GDM1 (cell line): ENCODE measurements around the gene NOPCHAP1.
"Not testable (repeated sequence)": the region's sequence is repeated elsewhere in the genome, so short reads cannot be mapped to it uniquely, and the experiment has no call there.

ENCODE experiments used
- DNase-seq: peaks from one replicate; lab custom pipeline; 2025; lab: John Stamatoyannopoulos, UW

Gene NOPCHAP1

GRCh38 chr12:104986022-104986941 is at the start of gene NOPCHAP1:
NOPCHAP1 (plus strand) TSS chr12:104986316; CDS start chr12:104986353, 37 bp downstream.
- peak; percentile 83 for DNase-seq

GRCh38 chr12:104938371-104938770 is 47.7 kb upstream of the NOPCHAP1 start:
- DNase-seq = no peak

- DNase-seq = no peak
These were observed 47.0 kb upstream of the NOPCHAP1 start for GRCh38 chr12:104939089-104939488.

- no peak for DNase-seq
These were observed 44.7 kb upstream of the NOPCHAP1 start for GRCh38 chr12:104941454-104941853.

DNA sequence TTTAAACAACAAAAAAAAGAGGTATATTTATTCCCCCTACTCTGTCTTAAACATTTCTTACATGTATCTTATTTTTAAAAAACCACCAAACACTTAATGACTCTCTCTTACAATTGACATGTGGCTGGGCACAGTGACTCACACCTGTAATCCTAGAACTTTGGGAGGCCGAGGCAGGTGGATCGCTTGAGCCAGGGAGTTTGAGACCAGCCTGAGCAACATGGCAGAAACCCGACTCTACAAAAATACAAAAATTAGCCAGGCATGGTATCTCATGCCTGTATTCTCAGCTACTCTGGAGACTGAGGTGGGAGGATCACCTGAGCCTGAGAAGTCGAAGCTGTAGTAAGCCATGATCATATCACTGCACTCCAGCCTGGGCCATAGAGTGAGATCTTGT is 44.0 kb upstream of the NOPCHAP1 start:
- DNase-seq = no peak

DNA sequence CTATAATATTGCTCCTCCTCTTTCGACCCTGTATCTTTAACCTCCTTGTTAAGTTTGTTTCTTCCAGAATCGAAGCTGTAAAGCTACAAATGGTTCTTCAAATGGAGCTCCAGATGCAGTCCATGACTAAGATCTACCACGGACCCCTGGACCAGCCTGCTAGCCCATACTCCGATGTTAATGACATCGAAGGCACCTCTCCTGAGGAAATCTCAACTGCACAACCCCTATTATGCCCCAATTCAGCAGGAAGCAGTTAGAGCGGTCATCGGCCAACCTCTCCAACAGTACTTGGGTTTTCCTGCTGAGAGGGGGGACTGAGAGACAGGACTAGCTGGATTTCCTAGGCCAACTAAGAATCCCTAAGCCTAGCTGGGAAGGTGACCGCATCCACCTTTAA is 42.7 kb upstream of the NOPCHAP1 start:
- DNase-seq = not testable (repeated sequence)

- no peak for DNase-seq
These were observed 41.9 kb upstream of the NOPCHAP1 start for GRCh38 chr12:104944252-104944651.

DNA sequence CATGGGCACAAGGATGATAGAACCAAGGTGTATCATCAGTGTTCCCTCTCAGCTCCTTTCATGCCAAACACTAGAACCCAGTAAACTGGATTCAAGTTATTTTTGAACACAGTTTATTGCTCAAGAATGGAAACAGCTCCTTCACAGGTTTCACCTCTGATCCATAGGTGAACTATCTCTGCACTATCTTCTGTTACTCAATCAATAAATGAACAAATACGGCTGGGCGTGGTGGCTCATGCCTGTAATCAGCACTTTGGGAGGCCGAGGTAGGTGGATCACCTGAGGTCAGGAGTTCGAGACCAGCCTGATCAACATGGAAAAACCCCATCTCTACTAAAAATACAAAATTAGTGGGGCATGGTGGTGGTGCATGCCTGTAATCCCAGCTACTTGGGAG is 37.4 kb upstream of the NOPCHAP1 start:
- DNase-seq = not testable (repeated sequence)

DNA sequence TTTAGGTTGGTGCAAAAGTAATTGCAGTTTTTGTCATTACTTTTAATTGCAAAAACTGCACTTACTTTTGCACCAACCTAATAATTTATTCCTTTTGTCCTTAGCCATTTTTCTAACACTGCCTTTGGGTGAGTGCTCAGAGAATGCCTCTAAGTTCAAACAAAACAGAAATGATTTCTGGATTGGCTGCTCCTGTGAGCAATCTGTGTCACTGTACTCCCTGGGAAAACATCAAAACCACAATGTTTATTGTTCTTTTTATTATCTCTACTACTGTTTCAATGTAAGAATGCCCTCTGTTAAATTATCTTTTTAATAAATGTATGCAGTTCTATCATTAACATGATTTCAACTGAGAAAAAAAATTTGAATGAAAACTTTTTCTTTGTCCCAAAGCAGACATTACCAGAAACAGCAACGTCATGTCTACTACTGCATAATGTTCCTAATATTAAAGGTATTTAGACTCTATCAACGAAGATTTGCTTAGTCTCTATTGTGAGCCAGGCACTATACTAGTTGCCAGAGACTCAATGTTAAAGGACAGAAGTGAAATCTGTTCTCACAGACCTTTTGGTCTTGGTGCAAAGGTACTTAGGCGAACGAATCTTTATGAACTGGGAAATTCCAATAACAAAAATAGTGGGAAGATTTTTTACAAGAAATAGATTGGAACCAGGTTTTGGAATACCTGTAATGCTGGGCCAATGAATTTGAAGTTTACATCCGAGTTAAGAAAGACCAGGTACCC is 34.2 kb upstream of the NOPCHAP1 start:
- no peak for DNase-seq

DNA sequence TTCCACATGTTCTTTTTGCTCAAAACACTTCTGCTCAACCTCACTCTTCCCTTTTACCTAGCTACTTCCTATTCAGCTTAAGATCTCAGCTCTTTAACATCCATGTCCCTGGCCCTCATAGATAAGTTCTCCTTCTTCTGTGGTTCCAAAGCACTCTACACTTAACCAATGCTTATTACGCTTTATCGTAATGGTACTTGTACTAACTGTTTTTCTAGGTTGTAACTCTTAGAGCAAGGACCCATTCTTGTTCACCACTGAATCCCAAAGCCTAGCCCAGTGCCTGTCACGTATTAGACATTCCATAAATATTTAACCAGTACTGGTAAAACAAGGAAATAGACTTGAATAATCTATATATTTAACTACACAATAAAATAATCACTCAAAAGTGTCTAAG is 33.3 kb upstream of the NOPCHAP1 start:
- no peak for DNase-seq

GRCh38 chr12:104953323-104953722 is 32.8 kb upstream of the NOPCHAP1 start:
- DNase-seq = no peak

DNA sequence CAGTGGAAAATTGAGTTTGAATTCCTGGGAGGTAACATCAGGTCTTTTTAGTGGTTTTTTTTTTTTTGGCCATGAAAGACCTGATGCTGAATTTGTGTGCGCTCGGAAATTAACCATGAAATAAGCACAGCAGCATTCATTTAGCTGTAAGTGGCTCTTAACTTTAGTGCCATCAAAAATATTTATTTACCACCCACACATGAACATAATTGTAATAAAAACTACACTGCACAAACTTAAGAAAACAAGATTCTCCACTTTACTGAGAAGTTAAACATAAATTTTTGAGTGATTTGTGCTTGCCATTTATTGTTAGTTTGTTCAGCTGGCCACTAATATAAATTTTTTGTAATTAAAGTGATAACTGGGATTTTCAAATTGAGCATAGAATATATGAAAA is 30.4 kb upstream of the NOPCHAP1 start:
- DNase-seq = no peak

- DNase-seq = no peak
These were observed 29.0 kb upstream of the NOPCHAP1 start for GRCh38 chr12:104956870-104957718.

GRCh38 chr12:104957719-104958000 is 28.5 kb upstream of the NOPCHAP1 start:
- DNase-seq = no peak

DNA sequence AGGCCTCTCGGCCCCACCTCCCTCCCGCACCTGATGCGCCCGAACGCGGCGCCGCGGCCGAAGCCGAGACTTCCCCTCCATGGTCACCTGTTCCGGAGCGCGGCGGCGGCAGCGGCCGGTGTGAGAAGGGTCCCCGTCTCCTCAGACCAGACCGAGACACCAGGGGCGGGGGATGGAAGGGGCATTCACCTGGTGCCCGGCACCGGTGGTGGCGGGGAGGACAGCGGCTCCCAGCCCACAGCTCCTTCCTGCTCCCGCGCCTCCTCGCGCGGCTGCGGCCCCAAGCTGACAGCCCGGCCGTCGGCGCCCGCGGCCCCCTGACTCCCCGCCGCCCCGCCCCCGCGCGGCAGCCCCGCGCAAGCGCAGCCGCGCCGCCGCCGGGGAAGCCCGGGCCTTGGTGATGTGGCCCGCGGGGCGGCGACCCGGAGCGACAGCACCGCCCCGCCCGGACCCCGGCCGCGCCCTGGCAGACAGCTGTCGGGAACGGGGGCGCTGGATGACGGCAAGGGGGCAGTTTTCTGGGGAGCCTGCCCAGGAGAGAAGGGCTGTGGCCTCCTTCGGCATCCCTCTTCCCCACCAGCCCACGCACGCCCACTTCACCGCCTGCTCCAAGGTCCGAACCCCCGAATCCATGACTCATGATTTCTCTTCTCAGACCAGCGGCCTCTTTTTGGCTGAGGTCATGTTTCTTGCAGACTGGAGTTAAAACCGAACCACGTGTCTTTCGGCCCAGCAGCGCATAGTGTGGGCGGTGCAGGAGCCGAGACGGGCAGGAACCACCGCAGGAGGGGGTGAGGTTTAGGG is 27.9 kb upstream of the NOPCHAP1 start, which contains the start of gene SLC41A2:
Gene SLC41A2 (minus strand): TSS at position 290 of the 804 bp plus-strand sequence. CDS start 29,763 bp downstream, outside the sequence.
- DNase-seq = peak; percentile 43

GRCh38 chr12:104958805-104959334 is 27.2 kb upstream of the NOPCHAP1 start:
- no peak for DNase-seq

GRCh38 chr12:104959335-104959841 is 26.7 kb upstream of the NOPCHAP1 start:
- DNase-seq = no peak

DNA sequence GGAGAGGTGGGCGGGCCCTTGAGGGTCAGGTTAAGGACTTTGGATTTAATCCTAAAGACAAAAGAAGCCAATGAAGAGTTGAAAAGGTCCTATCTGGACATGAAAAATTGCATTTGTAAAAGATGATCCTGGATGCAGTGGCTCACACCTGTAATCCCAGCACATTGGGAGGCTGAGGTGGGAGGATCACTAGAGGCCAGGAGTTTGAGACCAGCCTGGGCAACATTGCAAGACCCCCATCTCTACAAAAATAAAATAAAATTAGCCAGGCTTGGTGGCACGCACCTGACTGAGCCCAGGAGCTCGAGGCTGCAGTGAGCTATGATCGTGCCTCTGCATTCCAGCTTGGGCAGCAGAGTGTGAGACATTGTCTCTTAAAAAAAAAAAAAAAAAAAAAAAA is 25.7 kb upstream of the NOPCHAP1 start:
- DNase-seq = no peak

DNA sequence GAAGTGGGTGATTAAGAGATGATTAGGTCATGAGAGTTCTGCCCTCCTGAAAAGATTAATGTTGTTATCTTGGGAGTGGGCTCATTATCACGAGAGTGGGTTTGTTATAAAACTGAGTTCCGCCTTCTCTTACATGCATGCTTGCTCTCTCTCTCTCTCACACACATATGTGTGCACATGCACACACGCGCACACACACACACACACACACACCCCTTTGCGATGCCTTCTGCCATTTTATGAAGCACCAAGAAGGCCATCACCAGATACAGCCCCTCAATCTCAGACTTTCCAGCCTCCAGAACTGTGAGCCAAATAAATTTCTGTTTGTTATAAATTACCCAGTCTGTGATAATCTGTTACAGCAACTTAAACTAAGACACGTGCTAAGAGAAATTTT is 22.4 kb upstream of the NOPCHAP1 start:
- DNase-seq = no peak

DNA sequence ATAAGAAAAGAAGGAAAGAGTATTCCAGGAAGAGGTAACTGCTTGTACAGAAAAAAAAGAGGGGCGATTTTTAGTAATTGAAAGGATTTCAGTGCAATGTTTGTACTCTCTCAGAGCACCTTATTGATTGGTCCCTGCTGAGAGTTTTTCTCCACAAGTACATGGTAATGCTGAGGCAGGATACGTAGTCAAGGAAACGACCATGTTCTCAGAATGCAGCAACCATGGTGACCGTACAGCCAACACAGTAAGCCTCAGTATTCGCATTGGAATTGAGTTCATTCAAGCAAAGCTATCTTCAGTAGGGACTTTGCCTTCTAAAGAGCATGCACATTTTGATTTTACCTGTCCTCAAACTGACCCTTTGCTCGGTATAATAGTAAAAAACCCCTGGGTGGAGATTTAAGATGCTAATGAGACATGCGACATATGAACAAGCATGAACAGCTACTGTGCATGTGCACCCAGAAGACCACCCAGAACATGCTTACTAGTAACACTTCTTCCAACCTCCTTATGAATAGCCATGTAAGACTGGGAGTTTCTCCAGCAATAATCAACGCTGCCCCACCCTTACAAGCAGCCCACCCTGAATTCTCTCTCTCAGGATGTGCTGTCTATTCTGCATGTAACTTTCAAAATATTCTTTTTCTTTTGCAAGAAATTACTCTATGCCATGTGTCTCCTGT is 21.8 kb upstream of the NOPCHAP1 start:
- no peak for DNase-seq
